Measurements from ENCODE around the gene MRO.
A peak's percentile ranks its signal among the peaks of the same experiment; 100 is the strongest.
"Not testable (repeated sequence)": the region's sequence is repeated elsewhere in the genome, so short reads cannot be mapped to it uniquely, and the experiment has no call there.

MRO gene

DNA sequence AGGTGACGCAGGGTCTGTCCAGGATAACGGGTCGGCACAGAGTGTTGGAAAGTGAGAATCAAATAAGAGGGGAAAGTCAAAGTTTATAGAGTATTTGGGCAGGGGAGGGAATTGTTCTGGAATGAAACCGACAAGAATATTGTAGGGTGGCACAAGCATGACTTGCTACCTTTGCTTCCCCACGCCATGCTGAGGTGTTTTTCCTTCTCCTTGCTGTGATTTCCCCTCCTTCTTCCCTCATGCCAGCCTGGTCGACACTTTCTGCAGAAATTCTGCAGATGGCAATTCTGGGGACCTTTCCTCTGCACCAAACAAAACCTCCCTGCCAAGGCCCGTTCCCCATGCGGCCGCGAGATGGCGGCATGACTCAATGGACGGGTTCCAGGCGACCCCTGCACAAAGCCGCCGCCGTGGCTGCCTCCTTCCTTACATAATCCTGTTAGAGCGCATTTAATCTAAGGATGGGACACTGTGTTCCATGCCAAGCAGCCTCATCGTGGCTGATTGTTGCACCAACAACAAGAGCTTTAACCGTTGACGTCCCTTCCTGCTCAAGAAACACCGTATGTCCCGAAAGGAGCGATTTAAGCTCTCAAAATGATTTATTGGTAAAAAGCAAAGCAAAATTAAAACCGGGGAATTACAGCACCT is at the start of gene MRO:
MRO (minus strand) TSS at position 289 of the 651 bp plus-strand sequence. CDS start 10,616 bp downstream, outside the sequence.
- DNase-seq, result peak; percentile 65 to 69

DNA sequence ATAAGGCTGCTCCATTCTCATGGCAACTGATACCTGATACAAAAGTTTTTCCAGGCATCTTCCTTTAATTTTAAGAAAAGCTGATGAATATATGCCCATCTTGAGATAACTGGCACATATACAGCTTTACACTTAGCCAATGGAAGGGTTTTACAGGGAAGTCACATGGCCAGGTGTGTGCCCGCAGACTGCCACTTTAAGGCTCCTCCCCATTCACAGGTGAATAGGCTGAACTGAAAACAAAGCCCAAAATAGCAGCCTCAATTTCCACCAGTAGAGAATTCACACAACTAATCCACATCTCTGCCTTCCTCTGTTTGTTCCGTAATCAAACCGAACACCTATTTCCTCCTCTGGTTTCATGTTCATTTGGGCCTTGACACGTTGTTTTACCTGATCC is 49.3 kb upstream of the MRO start:
- no peak for DNase-seq

- DNase-seq, result no peak
Observed at GRCh38 chr18:50866765-50867164, 46.9 kb upstream of the MRO start.

- no peak for DNase-seq
Observed at GRCh38 chr18:50863840-50864375, 44.1 kb upstream of the MRO start.

GRCh38 chr18:50862401-50862800 is 42.6 kb upstream of the MRO start:
- no peak for DNase-seq

GRCh38 chr18:50861617-50862016 is 41.8 kb upstream of the MRO start:
- no peak for DNase-seq

- DNase-seq, result no peak
Observed at GRCh38 chr18:50859793-50860555, 40.2 kb upstream of the MRO start.

DNA sequence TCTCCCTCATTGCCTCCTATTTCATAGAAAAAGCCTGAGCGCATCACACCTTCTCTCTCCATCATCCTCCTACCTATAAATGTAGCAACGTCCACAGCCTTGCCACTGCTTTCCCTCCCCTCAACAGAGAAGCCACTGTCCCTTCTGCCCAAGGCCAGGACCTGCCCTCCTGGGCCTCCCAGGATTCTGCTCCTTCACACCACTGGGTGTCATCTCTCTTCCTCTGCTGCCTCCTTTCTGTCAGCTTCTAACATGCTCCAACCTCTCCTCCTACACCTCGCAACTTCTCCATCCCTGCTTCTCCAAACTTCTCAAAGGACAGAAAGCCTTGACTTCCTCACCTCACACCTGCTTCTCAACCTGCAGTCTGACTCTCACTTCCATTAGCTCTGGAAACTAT is 37.9 kb upstream of the MRO start:
- no peak for DNase-seq

DNA sequence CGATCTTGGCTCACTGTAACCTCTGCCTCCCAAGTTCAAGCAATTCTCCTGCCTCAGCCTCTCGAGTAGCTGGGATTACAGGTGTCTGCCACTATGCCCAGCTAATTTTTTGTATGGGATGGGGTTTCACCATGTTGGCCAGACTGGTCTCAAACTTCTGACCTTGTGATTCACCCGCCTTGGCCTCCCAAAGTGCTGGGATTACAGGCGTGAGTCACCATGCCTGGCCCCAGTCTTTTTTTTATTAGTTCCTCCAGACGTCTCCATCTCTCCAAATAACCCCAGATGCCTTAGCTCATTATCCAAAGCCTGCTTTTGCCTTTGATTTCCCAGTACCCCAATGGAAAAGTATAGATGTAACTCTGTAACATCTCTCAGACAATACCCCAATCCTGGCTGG is 37.4 kb upstream of the MRO start:
- not testable (repeated sequence) for DNase-seq

GRCh38 chr18:50855976-50856757 is 36.4 kb upstream of the MRO start:
- no peak for DNase-seq

DNA sequence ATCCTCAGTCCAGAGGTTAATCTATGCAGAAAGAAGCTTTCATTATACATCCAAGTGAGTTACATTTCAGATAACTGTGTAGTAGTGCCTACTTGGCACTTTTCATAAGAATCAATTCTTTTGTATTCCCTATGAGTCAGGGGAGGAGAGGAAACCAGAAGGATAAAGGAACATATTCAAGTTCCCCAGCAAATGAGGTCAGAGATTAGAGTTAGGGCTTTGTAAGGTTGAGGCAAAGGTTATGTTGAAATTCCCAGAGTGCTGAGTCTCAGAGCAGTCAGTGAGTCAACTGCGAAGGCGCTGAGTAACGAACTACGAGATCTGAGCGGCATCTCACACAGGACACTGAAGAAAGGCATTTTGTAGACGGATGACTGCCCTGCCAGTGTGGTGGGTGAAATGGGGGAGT is 34.1 kb upstream of the MRO start:
- no peak for DNase-seq

DNA sequence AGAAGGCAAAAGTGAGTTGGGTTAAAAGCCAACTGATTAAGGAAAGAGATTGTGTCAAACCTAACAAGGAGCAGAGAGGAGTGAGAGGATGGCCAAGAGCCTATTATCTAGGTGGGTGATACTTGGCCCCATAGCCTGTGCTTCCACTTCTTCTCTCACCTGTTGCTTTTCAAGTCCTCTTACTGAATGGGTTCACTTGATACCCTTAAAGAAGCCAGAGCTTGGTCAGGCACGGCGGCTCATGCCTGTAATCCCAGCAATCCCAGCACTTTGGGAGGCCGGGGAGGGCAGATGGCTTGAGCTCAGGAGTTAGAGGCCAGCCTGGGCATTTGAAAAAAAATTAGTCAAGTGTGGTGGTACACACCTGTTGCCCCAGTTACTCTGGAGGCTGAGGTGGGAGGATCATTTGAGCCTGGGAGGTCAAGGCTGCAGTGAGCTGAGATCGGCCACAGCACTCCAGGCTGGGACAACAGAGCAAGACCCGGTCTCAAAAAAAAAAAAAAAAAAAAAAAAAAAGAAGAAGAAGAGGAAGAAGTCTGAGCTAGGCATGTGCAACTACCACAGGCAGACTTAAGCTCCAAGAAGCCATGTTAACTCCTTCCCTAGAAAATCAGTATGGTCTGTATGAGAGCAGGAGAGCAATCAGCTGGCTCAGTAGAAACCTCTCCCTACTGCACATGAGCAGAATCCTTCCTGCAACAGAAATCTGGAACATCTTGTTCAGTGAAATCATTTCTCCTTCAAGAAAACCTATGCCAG is 30.7 kb upstream of the MRO start:
- no peak for DNase-seq

- no peak for DNase-seq
Observed at GRCh38 chr18:50849419-50849821, 29.6 kb upstream of the MRO start.

- no peak for DNase-seq
Observed at GRCh38 chr18:50848991-50849390, 29.2 kb upstream of the MRO start.

- DNase-seq, result no peak
Observed at GRCh38 chr18:50848061-50848551, 28.3 kb upstream of the MRO start.

GRCh38 chr18:50847192-50847591 is 27.4 kb upstream of the MRO start:
- no peak for DNase-seq

- DNase-seq, result no peak
Observed at GRCh38 chr18:50844960-50845359, 25.1 kb upstream of the MRO start.

DNA sequence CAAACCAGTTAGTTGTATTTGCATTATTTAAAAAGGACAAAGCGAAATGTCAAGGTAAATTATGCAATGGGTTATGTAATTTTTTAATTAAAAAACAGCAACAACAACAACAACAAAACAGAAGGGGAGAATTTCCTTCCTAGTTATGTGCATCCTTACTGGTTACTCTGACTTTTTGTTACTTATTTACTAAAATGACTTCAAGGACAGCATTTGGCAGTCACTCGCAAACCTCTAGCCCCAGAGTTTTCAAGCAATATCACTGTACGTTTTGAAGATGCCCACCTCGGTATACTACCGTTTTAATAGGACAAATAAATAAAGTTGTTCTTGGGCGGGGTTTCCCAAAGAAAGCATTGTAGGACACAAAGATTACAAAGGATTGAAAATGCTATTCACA is 24.7 kb upstream of the MRO start:
- DNase-seq, result no peak

- DNase-seq, result no peak
Observed at GRCh38 chr18:50842846-50843245, 23.0 kb upstream of the MRO start.

- DNase-seq, result no peak
Observed at GRCh38 chr18:50839996-50840395, 20.2 kb upstream of the MRO start.

- DNase-seq, result no peak
Observed at GRCh38 chr18:50839341-50839740, 19.5 kb upstream of the MRO start.

DNA sequence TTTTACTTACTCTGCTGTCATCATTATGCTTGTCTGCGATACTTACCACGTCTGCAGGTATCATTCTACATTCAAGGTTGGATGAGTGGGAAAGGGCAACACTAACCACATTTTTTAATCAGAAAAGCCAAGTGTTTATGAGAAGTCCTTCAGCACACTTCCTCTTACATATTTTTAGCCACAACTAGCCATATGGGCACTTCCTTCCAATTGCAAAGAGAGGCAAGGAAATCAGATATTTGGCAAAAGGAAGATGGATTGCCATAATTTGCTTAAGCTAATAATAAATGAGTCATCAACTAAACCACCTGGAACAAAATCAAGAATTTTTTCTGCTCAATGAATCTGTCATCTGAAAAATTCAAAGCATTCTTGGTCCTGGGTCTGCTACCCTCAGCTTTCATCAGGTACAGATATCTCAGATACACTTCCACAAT is 16.7 kb upstream of the MRO start:
- peak in 1 of 2 experiments; percentile 13 for DNase-seq

Measured in SHP77 (cell line).